GM18861 (cell line): ENCODE measurements around the gene ADSL.

Experiments
- ATAC-seq: cut with Tn5 transposase; IDR thresholded peaks from one replicate; pipeline ENCODE4 v1.9.1; 2021; ENCODE audit not compliant: unreplicated experiment

ADSL gene

DNA sequence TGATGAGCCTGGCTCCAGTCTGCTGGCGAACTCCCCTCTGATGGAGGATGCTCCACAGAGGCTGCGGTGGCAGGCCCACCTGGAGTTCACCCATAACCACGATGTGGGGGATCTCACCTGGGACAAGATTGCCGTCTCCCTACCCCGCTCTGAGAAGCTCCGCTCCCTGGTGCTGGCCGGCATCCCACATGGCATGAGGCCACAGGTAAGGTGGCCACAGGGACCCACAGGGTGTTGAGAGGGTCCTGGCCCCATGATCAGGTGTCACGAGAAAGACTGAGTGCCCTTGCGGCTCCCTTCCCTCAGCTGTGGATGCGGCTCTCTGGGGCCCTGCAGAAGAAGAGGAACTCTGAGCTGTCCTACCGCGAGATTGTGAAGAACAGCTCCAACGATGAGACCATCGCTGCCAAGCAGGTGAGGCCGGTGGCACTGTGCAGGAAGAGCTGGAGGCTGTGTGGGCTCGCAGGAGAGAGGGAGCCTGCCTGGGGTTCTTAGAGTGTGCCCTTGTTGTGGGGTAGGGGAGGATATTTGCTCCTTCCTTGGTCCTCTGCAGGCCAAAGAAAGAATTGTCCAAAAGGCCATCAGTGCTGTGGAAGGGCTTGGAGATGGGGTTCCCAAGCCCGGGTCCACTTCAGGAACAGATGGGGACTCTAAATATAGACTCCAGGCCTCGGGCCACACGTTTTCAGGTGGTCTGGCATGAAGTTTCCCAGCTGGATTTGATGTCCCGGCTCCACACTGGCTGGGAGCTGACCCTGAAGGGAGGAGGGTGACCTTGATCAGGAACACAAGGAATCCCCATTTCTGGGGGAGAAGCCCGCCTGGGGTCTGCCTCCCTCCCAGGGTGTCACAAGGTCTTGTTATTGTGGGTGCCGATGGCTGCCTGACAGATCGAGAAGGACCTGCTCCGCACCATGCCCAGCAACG, 58.2 kb downstream of the ADSL start:
- no peak for ATAC-seq

DNA sequence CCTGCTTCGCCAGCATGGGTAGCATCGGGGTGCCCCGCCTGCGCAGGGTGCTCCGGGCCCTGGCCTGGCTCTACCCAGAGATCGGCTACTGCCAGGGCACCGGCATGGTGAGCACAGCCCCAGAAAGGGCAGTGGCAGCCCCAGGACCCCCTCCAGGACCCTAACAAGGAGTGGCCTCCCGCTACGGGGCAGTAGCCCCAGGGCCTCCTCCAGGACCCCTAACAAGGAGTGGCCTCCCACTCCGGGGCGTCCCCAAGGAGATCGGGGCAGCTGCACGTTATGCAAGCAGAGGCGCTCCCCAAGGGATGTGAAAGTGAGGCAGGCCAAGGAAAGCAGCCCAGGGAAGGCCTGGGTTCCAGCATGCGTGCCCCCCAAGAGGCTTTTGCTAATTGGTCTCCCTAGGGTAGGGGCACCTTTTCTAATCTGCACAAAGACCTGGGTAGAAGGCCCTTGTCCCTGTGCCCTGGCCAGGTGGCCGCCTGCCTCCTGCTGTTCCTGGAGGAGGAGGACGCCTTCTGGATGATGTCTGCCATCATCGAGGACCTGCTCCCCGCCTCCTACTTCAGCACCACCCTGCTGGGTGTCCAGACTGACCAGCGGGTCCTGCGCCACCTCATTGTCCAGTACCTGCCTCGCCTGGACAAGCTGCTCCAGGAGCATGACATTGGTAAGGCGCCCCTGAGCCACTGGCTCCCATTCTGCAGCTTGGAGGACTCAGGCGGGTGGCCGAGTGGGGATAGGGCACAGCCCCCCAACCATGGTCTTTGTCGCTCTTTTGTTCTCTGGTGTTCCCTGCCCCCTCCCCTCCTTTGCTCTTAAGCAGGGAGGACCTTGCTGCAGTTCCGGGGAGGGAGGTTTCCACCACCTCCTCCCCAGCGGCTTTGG, 59.1 kb downstream of the ADSL start:
- no peak for ATAC-seq

DNA sequence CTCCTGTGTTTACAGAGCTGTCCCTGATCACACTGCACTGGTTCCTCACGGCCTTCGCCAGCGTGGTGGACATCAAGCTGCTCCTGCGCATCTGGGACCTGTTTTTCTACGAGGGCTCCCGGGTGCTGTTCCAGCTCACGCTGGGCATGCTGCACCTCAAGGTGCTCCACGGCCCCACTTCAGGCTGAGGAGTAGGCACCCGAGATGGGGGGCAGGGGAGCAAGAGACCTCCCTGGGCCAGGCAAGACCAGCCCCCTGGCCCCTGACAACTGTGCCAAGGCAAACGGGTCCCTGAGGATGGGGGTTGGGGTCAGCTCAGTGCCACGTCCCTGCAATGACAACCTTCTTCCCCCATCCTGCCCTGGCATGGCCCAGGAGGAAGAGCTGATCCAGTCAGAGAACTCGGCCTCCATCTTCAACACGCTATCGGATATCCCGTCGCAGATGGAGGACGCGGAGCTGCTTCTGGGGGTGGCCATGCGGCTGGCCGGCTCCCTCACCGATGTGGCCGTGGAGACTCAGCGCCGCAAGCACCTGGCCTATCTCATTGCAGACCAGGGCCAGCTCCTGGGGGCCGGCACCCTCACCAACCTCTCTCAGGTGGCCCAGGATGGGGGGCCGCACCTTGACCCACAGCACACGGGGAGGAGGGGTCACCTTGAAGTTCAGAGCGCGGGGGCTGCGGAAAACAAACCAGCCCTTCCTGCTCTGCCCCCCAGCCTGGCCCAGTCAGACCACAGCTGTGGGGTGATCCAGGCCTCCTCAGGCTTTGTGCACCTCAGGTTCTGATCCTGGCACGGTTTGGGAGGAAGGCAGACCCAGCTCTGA, 60.0 kb downstream of the ADSL start:
- no peak for ATAC-seq

DNA sequence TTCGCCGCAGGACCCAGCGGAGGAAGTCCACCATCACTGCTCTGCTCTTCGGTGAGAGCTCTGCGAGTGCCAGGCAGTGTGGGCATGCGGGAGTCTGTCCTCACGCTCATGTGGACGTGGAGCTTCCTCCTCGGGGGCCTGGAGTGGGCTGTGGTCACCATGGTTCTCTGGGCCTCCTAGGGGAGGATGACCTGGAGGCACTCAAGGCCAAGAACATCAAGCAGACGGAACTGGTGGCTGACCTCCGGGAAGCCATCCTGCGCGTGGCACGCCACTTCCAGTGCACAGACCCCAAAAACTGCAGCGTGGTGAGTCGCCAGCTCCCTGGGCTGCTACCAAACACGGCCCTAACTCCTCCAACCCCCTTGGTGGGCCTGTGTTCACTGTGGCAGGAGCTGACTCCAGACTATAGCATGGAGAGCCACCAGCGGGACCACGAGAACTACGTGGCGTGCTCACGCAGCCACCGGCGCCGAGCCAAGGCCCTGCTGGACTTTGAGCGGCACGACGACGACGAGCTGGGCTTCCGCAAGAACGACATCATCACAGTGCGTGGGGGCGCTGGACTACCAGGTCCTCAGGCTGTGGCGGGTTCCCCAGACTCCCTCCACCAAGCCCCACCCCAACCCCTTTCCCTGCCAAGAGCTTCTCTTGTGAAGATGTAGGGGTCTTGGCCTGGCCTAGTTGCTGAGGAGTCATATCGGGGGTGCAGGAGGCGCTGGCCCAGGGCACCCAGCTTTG, 60.9 kb downstream of the ADSL start:
- no peak for ATAC-seq

DNA sequence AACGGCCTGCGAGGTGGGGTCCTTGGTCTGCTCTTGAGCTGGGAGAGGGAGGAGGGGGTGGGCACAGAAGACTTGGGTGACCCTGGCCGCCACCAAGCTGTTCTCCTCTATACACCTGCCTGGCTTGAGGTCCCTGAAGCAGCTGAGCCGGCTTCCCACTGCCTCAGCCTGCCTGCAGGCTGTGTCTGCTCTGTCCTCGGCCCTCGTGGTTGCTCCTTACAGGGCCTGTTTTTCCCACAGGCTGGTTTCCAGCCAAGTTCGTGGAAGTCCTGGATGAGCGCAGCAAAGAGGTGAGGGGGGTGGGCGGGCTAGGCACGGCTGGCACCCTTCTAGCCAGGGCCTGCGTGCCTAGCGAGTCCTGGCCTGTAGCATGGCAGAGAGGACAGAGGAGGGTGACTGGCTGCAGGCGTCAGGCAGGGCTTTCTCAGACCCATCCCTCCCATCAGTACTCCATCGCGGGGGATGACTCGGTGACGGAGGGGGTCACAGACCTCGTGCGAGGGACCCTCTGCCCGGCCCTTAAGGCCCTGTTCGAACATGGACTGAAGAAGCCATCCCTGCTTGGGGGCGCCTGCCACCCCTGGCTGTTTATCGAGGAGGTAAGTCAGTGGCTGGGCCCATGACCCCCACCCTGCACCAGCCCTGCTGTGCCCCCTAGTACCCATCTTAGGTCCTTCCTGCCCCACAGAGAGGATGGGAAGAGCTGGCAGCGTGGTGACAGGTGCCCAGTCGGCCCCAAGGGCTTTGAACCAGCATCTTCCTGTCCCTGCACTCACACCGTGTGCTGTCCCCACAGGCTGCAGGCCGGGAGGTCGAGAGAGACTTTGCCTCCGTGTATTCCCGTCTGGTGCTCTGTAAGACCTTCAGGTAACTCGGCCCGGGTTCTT, 61.8 kb downstream of the ADSL start:
- no peak for ATAC-seq

DNA sequence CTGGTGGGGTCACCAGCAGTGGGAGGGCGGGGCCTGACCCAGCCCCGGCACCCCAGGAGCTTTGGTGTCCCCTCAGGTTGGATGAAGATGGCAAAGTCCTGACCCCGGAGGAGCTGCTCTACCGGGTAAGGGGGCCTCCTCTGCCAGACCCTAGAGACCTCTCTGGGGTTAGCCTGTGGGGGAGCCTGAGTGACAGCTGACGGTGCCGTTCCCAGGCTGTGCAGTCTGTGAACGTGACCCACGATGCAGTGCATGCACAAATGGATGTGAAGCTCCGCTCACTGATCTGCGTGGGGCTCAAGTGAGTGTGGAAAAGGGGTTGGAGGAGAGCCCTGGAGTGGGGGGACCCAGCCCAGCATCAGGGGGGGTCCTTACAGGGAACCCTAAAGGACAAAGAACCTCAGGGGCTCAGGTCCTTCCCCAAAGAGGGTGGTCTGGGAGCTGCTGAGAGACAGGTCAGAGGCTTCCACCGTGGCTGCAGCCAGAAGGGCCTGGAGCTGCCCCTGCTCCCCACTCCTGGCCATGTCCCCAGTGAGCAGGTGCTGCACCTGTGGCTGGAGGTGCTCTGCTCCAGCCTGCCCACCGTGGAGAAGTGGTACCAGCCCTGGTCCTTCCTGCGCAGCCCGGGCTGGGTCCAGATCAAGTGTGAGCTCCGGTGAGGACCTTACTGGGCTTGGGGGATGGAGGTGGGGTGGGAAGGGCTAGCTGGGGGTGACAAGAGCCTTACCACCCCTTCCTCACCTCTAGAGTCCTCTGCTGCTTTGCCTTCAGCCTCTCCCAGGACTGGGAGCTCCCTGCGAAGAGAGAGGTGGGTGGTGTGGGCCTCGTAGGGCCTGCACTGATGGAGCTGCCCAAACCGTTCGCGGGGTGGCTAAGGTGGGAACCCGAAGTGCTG, 62.7 kb downstream of the ADSL start:
- ATAC-seq, result no peak

DNA sequence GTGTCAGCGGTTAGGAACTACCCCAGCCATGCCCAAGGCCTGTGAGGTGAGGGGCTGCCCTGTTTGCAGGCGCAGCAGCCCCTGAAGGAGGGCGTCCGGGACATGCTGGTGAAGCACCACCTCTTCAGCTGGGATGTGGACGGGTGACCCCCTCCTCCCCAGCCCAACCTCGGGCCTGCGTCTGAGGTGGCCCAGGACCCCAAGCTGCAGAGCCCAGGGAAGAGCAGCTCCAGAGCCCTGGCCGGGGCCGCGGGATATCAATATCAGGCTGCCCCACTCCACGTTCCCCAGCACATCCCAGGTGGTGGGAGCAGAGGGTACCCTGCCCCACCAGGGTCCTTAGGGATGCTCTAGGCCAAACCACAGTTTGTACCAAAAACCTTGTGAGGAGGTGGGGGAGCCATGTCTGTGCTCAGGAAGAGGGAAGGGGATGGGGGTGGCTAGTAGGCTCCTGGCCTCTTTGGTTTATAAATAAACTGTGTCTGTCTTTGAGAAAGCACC, 63.4 kb downstream of the ADSL start:
- no peak for ATAC-seq

- no peak for ATAC-seq
These were observed 64.0 kb downstream of the ADSL start for GRCh38 chr22:40410272-40410671.

- no peak for ATAC-seq
These were observed 64.6 kb downstream of the ADSL start for GRCh38 chr22:40410731-40411505.

GRCh38 chr22:40411506-40411861, 65.2 kb downstream of the ADSL start:
- no peak for ATAC-seq

GRCh38 chr22:40412441-40412840, 66.1 kb downstream of the ADSL start:
- peak; percentile 47 for ATAC-seq

GRCh38 chr22:40413873-40414272, 67.6 kb downstream of the ADSL start:
- no peak for ATAC-seq

DNA sequence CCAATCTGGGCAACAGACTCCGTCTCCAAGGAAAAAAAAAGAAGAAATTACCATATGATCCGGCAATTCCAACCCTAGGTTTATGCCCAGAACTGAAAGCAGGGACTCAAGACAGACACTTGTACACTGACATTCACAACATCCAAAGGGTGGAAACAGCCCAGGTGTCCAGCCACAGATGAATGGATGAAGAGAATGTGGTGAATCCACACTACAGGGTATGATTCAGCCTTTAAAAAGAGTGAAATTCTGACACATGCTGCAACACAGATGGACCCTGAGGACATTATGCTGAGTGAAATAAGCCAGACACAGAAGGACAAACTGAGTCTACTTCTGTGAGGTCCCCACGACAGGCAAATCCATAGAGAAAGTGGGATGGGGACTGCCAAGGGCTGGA, 68.0 kb downstream of the ADSL start:
- no peak for ATAC-seq

- peak; percentile 35 for ATAC-seq
These were observed 68.7 kb downstream of the ADSL start for GRCh38 chr22:40414838-40415505.

- no peak for ATAC-seq
These were observed 69.4 kb downstream of the ADSL start for GRCh38 chr22:40415531-40416266.

DNA sequence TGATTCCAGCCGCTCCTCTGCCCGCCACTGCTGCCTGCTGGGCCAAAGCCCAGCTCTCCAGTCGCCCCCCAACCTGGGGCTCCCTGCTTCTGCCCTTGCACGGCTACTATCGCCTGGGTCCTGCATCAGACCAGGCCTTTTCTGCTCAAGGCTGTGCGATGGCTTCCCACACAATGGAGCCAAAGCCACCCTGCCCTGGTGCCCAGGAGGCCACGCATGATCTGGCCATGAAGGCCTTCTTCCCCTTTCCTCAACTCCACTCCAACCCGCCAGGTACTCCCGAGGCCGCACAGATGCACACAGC, 69.9 kb downstream of the ADSL start:
- no peak for ATAC-seq
